Mesendoderm (in vitro differentiated cells): ENCODE measurements around the gene DRGX.

Experiments
- DNase-seq: peaks from one replicate; pipeline ENCODE4 v3.0.0; 2013
- H2AK5ac ChIP-seq: 2 replicates; pipeline ENCODE4 v1.6.1; 2013; ENCODE audit warnings: low read length, inconsistent platforms
- H2BK120ac ChIP-seq: 2 replicates; pipeline ENCODE4 v1.6.1; 2013; ENCODE audit warnings: low read depth, mild to moderate bottlenecking, low read length, moderate library complexity, mixed read lengths
- H2BK15ac ChIP-seq: replicated peaks from 2 replicates; pipeline ENCODE4 v1.6.1; 2013; ENCODE audit warnings: low read depth, mild to moderate bottlenecking, moderate library complexity
- H2BK5ac ChIP-seq: 2 replicates; pipeline ENCODE4 v1.6.1; 2013; ENCODE audit warnings: low read length, inconsistent platforms
- H3K18ac ChIP-seq: 2 replicates; pipeline ENCODE4 v1.6.1; 2013; ENCODE audit warnings: mild to moderate bottlenecking, low read length, mixed read lengths
- H3K23ac ChIP-seq: one replicate; pipeline ENCODE4 v1.6.1; 2013; ENCODE audit warnings: low read length
- H3K27ac ChIP-seq: 2 replicates; pipeline ENCODE4 v1.5.1; 2013; ENCODE audit warnings: low read depth, mild to moderate bottlenecking, inconsistent platforms, low read length, moderate library complexity
- H3K27me3 ChIP-seq: 2 replicates; pipeline ENCODE4 v1.6.1; 2013; ENCODE audit warnings: low read length, control low read depth, mild to moderate bottlenecking, inconsistent platforms; ENCODE audit not compliant: insufficient read depth, poor library complexity
- H3K36me3 ChIP-seq: 2 replicates; pipeline ENCODE4 v1.6.1; 2013; ENCODE audit warnings: low read length, inconsistent platforms; ENCODE audit not compliant: control insufficient read depth, insufficient read depth
- H3K4ac ChIP-seq: one replicate; pipeline ENCODE4 v1.6.1; 2013; ENCODE audit warnings: low read depth, mild to moderate bottlenecking, low read length, moderate library complexity
- H3K4me1 ChIP-seq: 2 replicates; pipeline ENCODE4 v1.6.1; 2013; ENCODE audit warnings: low read depth, low read length, inconsistent platforms; ENCODE audit not compliant: control insufficient read depth
- H3K4me2 ChIP-seq: 2 replicates; pipeline ENCODE4 v1.6.1; 2013; ENCODE audit warnings: low read length
- H3K4me3 ChIP-seq: 2 replicates; pipeline ENCODE4 v1.5.1; 2013; ENCODE audit warnings: mild to moderate bottlenecking, low read length
- H3K56ac ChIP-seq: one replicate; pipeline ENCODE4 v1.6.1; 2013; ENCODE audit warnings: low read length
- H3K79me1 ChIP-seq: 2 replicates; pipeline ENCODE4 v1.6.1; 2013; ENCODE audit warnings: low read length, inconsistent platforms
- H3K79me2 ChIP-seq: 2 replicates; pipeline ENCODE4 v1.6.1; 2013; ENCODE audit warnings: mild to moderate bottlenecking, low read length; ENCODE audit not compliant: control insufficient read depth, insufficient read depth
- H3K9ac ChIP-seq: 2 replicates; pipeline ENCODE4 v1.6.1; 2013; ENCODE audit warnings: low read length, inconsistent platforms
- H4K5ac ChIP-seq: one replicate; pipeline ENCODE4 v1.6.1; 2013; ENCODE audit warnings: low read length
- H4K8ac ChIP-seq: one replicate; pipeline ENCODE4 v1.6.1; 2013; ENCODE audit warnings: low read depth, mild to moderate bottlenecking, control low read depth, low read length, moderate library complexity
- WGBS: extraction: QIAGEN DNeasy Blood & Tissue Kit; methylation state at CpG from one replicate; pipeline ENCODE4 v1.1.7; 2013; ENCODE audit warnings: low lambda C conversion rate, missing lambda C conversion rate; ENCODE audit not compliant: insufficient coverage; ENCODE audit errors: extremely low coverage; 5-methylcytosine and 5-hydroxymethylcytosine counted together

The DRGX gene

DNA sequence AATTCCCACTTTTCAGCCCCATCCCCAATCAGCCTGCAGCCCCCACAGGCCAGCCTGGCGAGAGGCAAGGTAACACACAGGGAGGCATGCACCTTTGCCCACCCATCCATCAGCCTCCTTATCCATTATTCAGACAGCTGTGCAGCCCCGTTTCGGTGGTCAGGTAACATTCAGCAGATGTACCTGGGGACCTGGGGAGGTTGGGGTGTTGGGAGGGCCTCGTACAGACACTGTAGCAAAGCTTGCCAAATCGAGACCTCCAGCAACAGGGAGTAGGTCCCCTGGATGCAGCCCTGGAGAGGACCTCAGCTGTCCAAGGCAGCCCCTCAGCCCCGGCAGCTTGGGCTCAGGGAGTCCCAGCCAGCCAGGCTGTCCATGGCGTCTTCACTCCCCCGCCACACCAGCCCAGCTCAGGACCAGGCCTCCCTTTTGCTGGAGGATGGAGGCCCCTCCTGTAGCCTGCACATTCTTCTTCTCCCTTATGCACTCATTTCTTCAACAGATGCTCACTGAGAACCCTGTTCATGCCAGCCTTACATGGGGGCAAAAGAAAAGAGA lies 8.5 kb upstream of the DRGX start:
- Histone ChIP-seq H3K27ac (no peak overlapping the region), H3K4ac (no peak overlapping the region), H3K36me3 (no peaks in the 10 kb centered on the region), H3K4me1 (no peaks in the 10 kb centered on the region), H3K27me3 (peaks cover 2% of the 10 kb centered on the region), H3K9ac (no peak overlapping the region), H3K23ac (no peak overlapping the region), H3K4me2 (no peak overlapping the region), H3K4me3 (no peak overlapping the region), H3K18ac (no peak overlapping the region), H3K56ac (no peak overlapping the region), H3K79me2 (no peaks in the 10 kb centered on the region), H2AK5ac (no peak overlapping the region), H2BK15ac (no peak overlapping the region), H2BK120ac (no peak overlapping the region), H4K5ac (no peak overlapping the region), H3K79me1 (no peaks in the 10 kb centered on the region), H2BK5ac (no peak overlapping the region), H4K8ac (no peak overlapping the region)
- DNase-seq: no peak
- no CpG with 5 or more reads among the region's 8 CpGs for WGBS

DNA sequence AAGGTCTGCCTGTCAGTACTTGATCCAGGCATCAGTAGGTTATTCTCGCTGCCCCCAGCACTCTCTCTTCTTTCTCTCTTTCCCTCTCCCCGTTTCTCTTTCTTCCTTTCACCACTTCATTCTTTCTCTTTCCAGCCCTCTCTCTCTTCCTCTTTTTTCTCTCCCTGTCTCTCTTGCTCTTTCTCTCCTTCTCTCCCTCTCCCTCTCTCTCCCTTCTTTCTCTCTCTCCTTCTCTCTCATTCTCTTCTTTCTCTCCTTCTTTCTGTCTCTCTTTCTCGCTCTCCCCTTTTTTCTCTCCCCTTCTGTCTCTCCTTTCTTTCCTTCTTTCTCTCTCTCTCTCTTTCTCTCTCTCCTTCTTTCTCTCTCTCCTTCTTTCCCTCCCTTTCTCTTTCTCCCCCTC lies 7.5 kb upstream of the DRGX start:
- no peak for DNase-seq
- H4K5ac ChIP-seq: no peak overlapping the region
- H2AK5ac ChIP-seq: no peak overlapping the region
- H3K4me2 ChIP-seq: no peak overlapping the region
- H3K18ac ChIP-seq: no peak overlapping the region
- no peak overlapping the region for H4K8ac ChIP-seq
- H3K36me3 ChIP-seq: no peaks in the 10 kb centered on the region
- no peak overlapping the region for H2BK15ac ChIP-seq
- no peak overlapping the region for H3K27ac ChIP-seq
- H2BK5ac ChIP-seq: no peak overlapping the region
- no peak overlapping the region for H3K56ac ChIP-seq
- H3K4me3 ChIP-seq: no peak overlapping the region
- no peaks in the 10 kb centered on the region for H3K79me2 ChIP-seq
- H3K4ac ChIP-seq: no peak overlapping the region
- H2BK120ac ChIP-seq: no peak overlapping the region
- no peak overlapping the region for H3K23ac ChIP-seq
- H3K79me1 ChIP-seq: no peaks in the 10 kb centered on the region
- H3K4me1 ChIP-seq: no peaks in the 10 kb centered on the region
- no peak overlapping the region for H3K9ac ChIP-seq
- H3K27me3 ChIP-seq: peaks cover 10% of the 10 kb centered on the region
- WGBS: 100% methylated on average over 1 of the region's 3 CpGs

DNA sequence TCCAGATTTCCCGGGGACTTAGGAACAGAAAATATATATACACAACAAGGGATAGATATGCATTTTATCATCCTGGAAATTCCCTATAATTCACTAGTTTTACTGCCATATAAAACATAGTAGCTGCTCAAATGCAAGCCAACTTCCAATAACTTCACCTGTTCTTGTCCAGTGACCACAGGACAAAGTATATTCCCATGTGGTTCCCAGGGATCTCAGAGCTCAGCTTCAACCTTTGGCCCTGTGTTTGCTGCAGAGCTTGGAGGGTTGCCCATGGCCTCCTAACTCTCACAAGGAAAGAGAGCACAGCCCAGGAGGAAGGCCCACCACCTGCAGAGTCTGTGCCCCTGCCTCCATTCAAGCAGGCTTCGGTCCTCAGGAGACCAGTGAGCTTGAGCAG lies 4.5 kb upstream of the DRGX start:
- no CpG with 5 or more reads among the region's 2 CpGs for WGBS
- peaks cover 28% of the 10 kb centered on the region for H3K27me3 ChIP-seq

DNA sequence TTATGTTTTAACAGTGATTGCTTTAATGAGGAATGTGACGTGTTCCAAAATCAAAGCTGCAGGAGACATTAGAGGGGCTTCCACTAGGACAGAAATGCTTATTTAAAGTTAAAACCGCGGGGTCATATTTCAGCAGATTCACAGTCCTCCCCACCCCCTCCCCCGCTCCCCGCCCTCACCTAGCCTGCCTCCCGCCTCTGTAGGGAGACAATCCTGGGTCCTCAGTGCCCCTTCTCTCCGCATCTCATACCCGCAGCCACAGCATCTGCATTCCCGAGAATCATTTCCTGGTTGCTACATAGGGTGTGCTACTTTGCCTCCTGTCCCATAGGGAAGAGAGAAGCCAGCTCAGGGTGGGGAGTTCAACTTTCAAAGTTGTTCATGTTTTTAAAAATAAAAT lies 3.1 kb upstream of the DRGX start:
- no peak overlapping the region for H2BK5ac ChIP-seq
- H3K4me2 ChIP-seq: no peak overlapping the region
- WGBS: no CpG with 5 or more reads among the region's 9 CpGs
- no peaks in the 10 kb centered on the region for H3K79me1 ChIP-seq
- no peaks in the 10 kb centered on the region for H3K79me2 ChIP-seq
- H3K27ac ChIP-seq: no peak overlapping the region
- H3K18ac ChIP-seq: no peak overlapping the region
- no peaks in the 10 kb centered on the region for H3K36me3 ChIP-seq
- no peak overlapping the region for H2AK5ac ChIP-seq
- H3K4me3 ChIP-seq: no peak overlapping the region
- H3K4me1 ChIP-seq: no peaks in the 10 kb centered on the region
- DNase-seq: no peak
- no peak overlapping the region for H2BK120ac ChIP-seq
- peaks cover 34% of the 10 kb centered on the region for H3K27me3 ChIP-seq
- H3K4ac ChIP-seq: no peak overlapping the region
- H3K23ac ChIP-seq: no peak overlapping the region
- no peak overlapping the region for H4K5ac ChIP-seq
- H4K8ac ChIP-seq: no peak overlapping the region
- no peak overlapping the region for H2BK15ac ChIP-seq
- H3K56ac ChIP-seq: no peak overlapping the region
- no peak overlapping the region for H3K9ac ChIP-seq

More for the DNA sequence above, 4.5 kb upstream of the DRGX start:
- no peak overlapping the region for H3K9ac ChIP-seq
- no peak overlapping the region for H3K4me2 ChIP-seq
- no peak for DNase-seq
- H2BK15ac ChIP-seq: no peak overlapping the region
- H3K56ac ChIP-seq: no peak overlapping the region
- H4K5ac ChIP-seq: no peak overlapping the region
- no peak overlapping the region for H3K4ac ChIP-seq
- H3K27ac ChIP-seq: no peak overlapping the region
- no peak overlapping the region for H4K8ac ChIP-seq
- no peak overlapping the region for H3K23ac ChIP-seq
- no peak overlapping the region for H2BK120ac ChIP-seq
- no peak overlapping the region for H3K4me3 ChIP-seq
- H2BK5ac ChIP-seq: no peak overlapping the region
- H3K18ac ChIP-seq: no peak overlapping the region
- no peaks in the 10 kb centered on the region for H3K79me2 ChIP-seq
- H3K36me3 ChIP-seq: no peaks in the 10 kb centered on the region
- no peaks in the 10 kb centered on the region for H3K4me1 ChIP-seq
- no peak overlapping the region for H2AK5ac ChIP-seq
- no peaks in the 10 kb centered on the region for H3K79me1 ChIP-seq

DNA sequence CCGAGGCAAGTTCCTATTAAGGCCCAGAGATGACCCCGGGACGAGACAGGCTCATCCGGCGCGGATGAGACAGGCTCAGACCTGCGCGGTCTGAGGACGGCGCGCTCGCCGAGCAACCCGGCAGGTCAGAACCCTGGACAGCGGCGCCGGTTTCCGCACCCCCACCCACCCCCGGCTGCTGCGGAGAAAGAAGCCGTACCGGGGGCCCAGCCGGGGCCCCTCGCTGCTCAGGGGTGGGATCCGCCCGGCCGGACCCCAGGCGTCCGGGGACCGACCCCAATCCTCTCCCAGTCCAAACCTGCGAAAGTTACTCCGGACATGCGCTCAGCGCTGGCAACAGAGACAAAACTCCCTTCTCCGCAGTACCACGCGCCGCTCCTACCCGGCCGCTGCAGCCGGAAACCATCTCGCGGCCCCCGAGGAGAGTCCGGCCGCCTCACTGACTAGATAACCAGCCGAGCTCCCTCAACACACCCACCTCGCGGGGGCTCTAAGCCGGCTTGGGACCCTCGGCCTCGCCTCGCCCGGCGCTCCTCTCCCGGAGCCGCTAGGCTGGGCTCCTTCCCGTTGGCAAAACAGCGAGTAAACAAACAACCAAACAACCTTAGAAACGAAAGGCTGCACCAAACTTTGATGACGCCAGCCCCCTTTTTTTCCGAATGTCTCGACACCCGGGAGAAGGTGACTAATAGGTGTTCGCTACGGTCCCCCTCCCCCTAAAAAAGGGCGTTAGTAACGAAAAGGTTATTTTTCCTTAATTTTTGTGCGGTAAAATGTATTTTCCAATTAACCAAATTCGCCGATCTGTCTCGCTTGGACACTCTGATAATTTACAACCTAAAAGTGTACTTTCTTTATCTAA lies 2.3 kb upstream of the DRGX start:
- Histone ChIP-seq H3K79me2 (no peaks in the 10 kb centered on the region), H3K4me3 (no peak overlapping the region), H3K27ac (no peak overlapping the region), H4K5ac (no peak overlapping the region), H3K4me2 (peak overlapping the region; percentile 8), H2BK15ac (no peak overlapping the region), H3K9ac (no peak overlapping the region), H3K27me3 (peaks cover 36% of the 10 kb centered on the region), H3K23ac (no peak overlapping the region), H3K36me3 (no peaks in the 10 kb centered on the region), H4K8ac (no peak overlapping the region), H2BK120ac (no peak overlapping the region), H3K4ac (no peak overlapping the region), H2BK5ac (no peak overlapping the region), H3K79me1 (no peaks in the 10 kb centered on the region), H3K18ac (no peak overlapping the region), H2AK5ac (no peak overlapping the region), H3K56ac (no peak overlapping the region), H3K4me1 (no peaks in the 10 kb centered on the region)
- no CpG with 5 or more reads among the region's 72 CpGs for WGBS
- peak; percentile 76 for DNase-seq
